H9 (cell line): ENCODE measurements around the gene SEC11A. TPM values are rescaled to one million over a fixed set of nuclear protein-coding genes. Genes with fewer than 3 reads are reported as not detected.

Experiments used
- DNase-seq: peaks from one replicate; pipeline ENCODE4 v3.0.0-alpha.2; 2017
- H2AFZ ChIP-seq: one replicate; pipeline ENCODE4 v1.6.1; 2013; ENCODE audit warnings: mild to moderate bottlenecking, low read length, control low read depth, moderate library complexity
- H2AK5ac ChIP-seq: 2 replicates; pipeline ENCODE4 v1.6.1; 2013; ENCODE audit warnings: low read length, control low read depth, mixed read lengths; ENCODE audit not compliant: insufficient read length
- H2BK120ac ChIP-seq: one replicate; pipeline ENCODE4 v1.6.1; 2013; ENCODE audit warnings: low read depth, mild to moderate bottlenecking, low read length, control low read depth, inconsistent platforms; ENCODE audit not compliant: poor library complexity, severe bottlenecking
- H2BK12ac ChIP-seq: 2 replicates; pipeline ENCODE4 v1.6.1; 2013; ENCODE audit warnings: low read length, control low read depth, mixed read lengths, low read depth; ENCODE audit not compliant: insufficient read length
- H2BK15ac ChIP-seq: 2 replicates; pipeline ENCODE4 v1.6.1; 2013; ENCODE audit warnings: low read depth, low read length, control low read depth
- H2BK20ac ChIP-seq: one replicate; pipeline ENCODE4 v1.6.1; 2013; ENCODE audit warnings: low read depth, mild to moderate bottlenecking, low read length, control low read depth, inconsistent platforms; ENCODE audit not compliant: poor library complexity, severe bottlenecking
- H2BK5ac ChIP-seq: 2 replicates; pipeline ENCODE4 v1.6.1; 2013; ENCODE audit warnings: low read length, control low read depth, mixed read lengths; ENCODE audit not compliant: insufficient read length
- H3K14ac ChIP-seq: 2 replicates; pipeline ENCODE4 v1.6.1; 2013; ENCODE audit warnings: low read length, control low read depth; ENCODE audit not compliant: insufficient read depth
- H3K18ac ChIP-seq: 2 replicates; pipeline ENCODE4 v1.6.1; 2013; ENCODE audit warnings: low read depth, mild to moderate bottlenecking, mixed read lengths, low read length, control low read depth; ENCODE audit not compliant: insufficient read length
- H3K23ac ChIP-seq: 2 replicates; pipeline ENCODE4 v1.6.1; 2013; ENCODE audit warnings: low read length, control low read depth, mixed read lengths, low read depth; ENCODE audit not compliant: insufficient read length
- H3K23me2 ChIP-seq: 2 replicates; pipeline ENCODE4 v1.6.1; 2013; ENCODE audit warnings: low read depth, mild to moderate bottlenecking, mixed read lengths, low read length, control low read depth; ENCODE audit not compliant: insufficient read length, poor library complexity, severe bottlenecking
- H3K27ac ChIP-seq: 2 replicates; pipeline ENCODE4 v1.5.1; 2013; ENCODE audit warnings: low read length, control low read depth, mixed read lengths, low read depth; ENCODE audit not compliant: insufficient read length
- H3K27me3 ChIP-seq: 2 replicates; pipeline ENCODE4 v1.6.1; 2013; ENCODE audit warnings: low read length, control low read depth, inconsistent platforms; ENCODE audit not compliant: insufficient read depth
- H3K4ac ChIP-seq: 2 replicates; pipeline ENCODE4 v1.6.1; 2013; ENCODE audit warnings: low read depth, mild to moderate bottlenecking, control low read depth, inconsistent platforms, low read length, moderate library complexity
- H3K4me1 ChIP-seq: 2 replicates; pipeline ENCODE4 v1.6.1; 2013; ENCODE audit warnings: low read length, control low read depth, inconsistent platforms; ENCODE audit not compliant: insufficient read depth
- H3K4me2 ChIP-seq: 2 replicates; pipeline ENCODE4 v1.6.1; 2013; ENCODE audit warnings: low read length, control low read depth, mixed read lengths; ENCODE audit not compliant: insufficient read length, insufficient read depth
- H3K56ac ChIP-seq: 2 replicates; pipeline ENCODE4 v1.6.1; 2013; ENCODE audit warnings: low read depth, mild to moderate bottlenecking, mixed read lengths, low read length, control low read depth; ENCODE audit not compliant: insufficient read length
- H3K79me1 ChIP-seq: 2 replicates; pipeline ENCODE4 v1.6.1; 2013; ENCODE audit warnings: low read depth, mild to moderate bottlenecking, moderate library complexity, low read length, control low read depth, inconsistent platforms; ENCODE audit not compliant: insufficient read depth, poor library complexity, severe bottlenecking
- H3K79me2 ChIP-seq: 2 replicates; pipeline ENCODE4 v1.6.1; 2013; ENCODE audit warnings: low read length, control low read depth, inconsistent platforms; ENCODE audit not compliant: insufficient read depth
- H3K9ac ChIP-seq: 2 replicates; pipeline ENCODE4 v1.6.1; 2013; ENCODE audit warnings: low read length, control low read depth, mixed read lengths; ENCODE audit not compliant: insufficient read length; ENCODE audit errors: extremely low read depth
- H3K9me3 ChIP-seq: one replicate; pipeline ENCODE4 v1.6.1; 2013; ENCODE audit warnings: low read depth, low read length, inconsistent platforms; ENCODE audit not compliant: control insufficient read depth
- H3T11ph ChIP-seq: one replicate; pipeline ENCODE4 v1.6.1; 2013; ENCODE audit warnings: mild to moderate bottlenecking, low read length, control low read depth, inconsistent platforms
- H4K20me1 ChIP-seq: one replicate; pipeline ENCODE4 v1.6.1; 2013; ENCODE audit not compliant: control insufficient read depth, insufficient read length, insufficient read depth
- H4K5ac ChIP-seq: 2 replicates; pipeline ENCODE4 v1.6.1; 2013; ENCODE audit warnings: low read depth, mild to moderate bottlenecking, mixed read lengths, low read length, control low read depth; ENCODE audit not compliant: insufficient read length
- H4K8ac ChIP-seq: replicated peaks from 2 replicates; pipeline ENCODE4 v1.6.1; 2013; ENCODE audit warnings: low read length, control low read depth, mixed read lengths, low read depth; ENCODE audit not compliant: insufficient read length
- H4K91ac ChIP-seq: 2 replicates; pipeline ENCODE4 v1.6.1; 2013; ENCODE audit warnings: low read depth, mild to moderate bottlenecking, moderate library complexity, mixed read lengths, low read length, control low read depth; ENCODE audit not compliant: insufficient read length
- H3K27ac Mint-ChIP-seq, 3 experiments: 2 replicates in 2 of 3; 3 replicates in 1 of 3; pipeline ENCODE4 v1.8.0; 2020 to 2021; ENCODE audit warnings: mixed read lengths in 3 of 3, mild to moderate bottlenecking in 1 of 3, moderate library complexity in 1 of 3
- H3K27me3 Mint-ChIP-seq: 2 replicates; pipeline ENCODE4 v1.8.0; 2021; ENCODE audit warnings: low read depth, mild to moderate bottlenecking, moderate library complexity, mixed read lengths
- H3K36me3 Mint-ChIP-seq, 3 experiments: 2 replicates in 2 of 3; 3 replicates in 1 of 3; pipeline ENCODE4 v1.8.0; 2020 to 2021; ENCODE audit warnings: low read depth in 3 of 3, mixed read lengths in 3 of 3; ENCODE audit not compliant: insufficient read depth in 1 of 3
- H3K4me1 Mint-ChIP-seq, 2 experiments: 2 replicates each; pipeline ENCODE4 v1.8.0; 2020; ENCODE audit warnings: mixed read lengths in 2 of 2
- H3K4me3 Mint-ChIP-seq, 2 experiments: 2 replicates in 1 of 2; 3 replicates in 1 of 2; pipeline ENCODE4 v1.8.0; 2020 to 2021; ENCODE audit warnings: mild to moderate bottlenecking in 2 of 2, mixed read lengths in 2 of 2, moderate library complexity in 1 of 2
- H3K9me3 Mint-ChIP-seq, 2 experiments: 2 replicates in 1 of 2; 3 replicates in 1 of 2; pipeline ENCODE4 v1.8.0; 2020; ENCODE audit warnings: mild to moderate bottlenecking in 2 of 2, mixed read lengths in 2 of 2, moderate library complexity in 1 of 2
- WGBS: extraction: QIAGEN DNeasy Blood & Tissue Kit; methylation state at CpG from one replicate; pipeline ENCODE4 v1.1.7; 2013; ENCODE audit warnings: missing lambda C conversion rate, low lambda C conversion rate, mixed read lengths; ENCODE audit not compliant: insufficient read length; ENCODE audit errors: extremely low coverage; 5-methylcytosine and 5-hydroxymethylcytosine counted together
- total RNA-seq: library from RNA; stranded (reverse); gene quantifications from 2 replicates; pipeline ENCODE4 v1.2.1, GENCODE V29; 2021
- TF ChIP-seq, protein P1 (sequence below): fragments of 200-600 bp; sonication (generic); conservative IDR thresholded peaks from 3 replicates; pipeline ENCODE4 v1.8.0; 2021; ENCODE audit warnings: antibody characterized with exemption, mild to moderate bottlenecking

Gene SEC11A
- total RNA-seq, 1 experiment from 2014 or later: 250 TPM

DNA sequence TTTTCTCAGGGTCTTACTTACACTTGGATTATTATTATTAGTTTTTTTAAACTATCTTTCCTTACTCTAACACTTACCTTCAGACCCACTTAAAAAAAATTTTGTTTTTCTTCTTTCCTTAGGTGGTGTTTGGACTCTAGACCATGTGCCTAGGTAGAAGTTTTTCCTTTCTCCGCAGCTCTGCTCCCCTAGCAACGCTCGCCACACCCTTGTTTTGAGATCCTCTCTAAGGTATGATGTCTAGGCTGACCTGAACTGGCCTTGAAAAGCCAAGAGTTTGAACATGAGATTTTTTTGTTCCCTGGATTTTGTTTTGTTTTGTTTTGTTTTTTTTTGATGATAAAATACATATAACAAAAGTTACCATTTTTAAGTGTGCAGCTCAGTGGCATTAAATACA, 48.6 kb upstream of the SEC11A start:
- no peak for DNase-seq
- Histone ChIP-seq H3K27me3 (no peaks in the 10 kb centered on the region), H4K20me1 (no peaks in the 10 kb centered on the region), H2BK20ac (no peak overlapping the region), H3K4ac (no peak overlapping the region), H3K9ac (no peak overlapping the region), H3K27ac (no peak overlapping the region), H3K9me3 (no peaks in the 10 kb centered on the region), H4K5ac (no peak overlapping the region), H3T11ph (no peak overlapping the region), H2BK5ac (no peak overlapping the region), H2BK15ac (no peak overlapping the region), H3K79me1 (peaks cover 9% of the 10 kb centered on the region), H3K14ac (no peak overlapping the region), H3K79me2 (peaks cover 14% of the 10 kb centered on the region), H2BK12ac (no peak overlapping the region), H3K4me1 (no peaks in the 10 kb centered on the region), H4K91ac (no peak overlapping the region), H2AK5ac (no peak overlapping the region), H3K56ac (no peak overlapping the region), H2AFZ (no peak overlapping the region), H4K8ac (no peak overlapping the region), H3K4me2 (no peak overlapping the region), H3K18ac (no peak overlapping the region), H3K23ac (no peak overlapping the region), H2BK120ac (no peak overlapping the region), H3K23me2 (no peaks in the 10 kb centered on the region)
- Mint-ChIP-seq H3K4me3 (no peak overlapping the region), H3K9me3 (no peaks in the 10 kb centered on the region), H3K4me1 (no peaks in the 10 kb centered on the region), H3K27me3 (no peaks in the 10 kb centered on the region), H3K27ac (no peak overlapping the region; a peak in 1 of 7 replicates), H3K36me3 (peaks cover 5 to 43% (median 23%) of the 10 kb centered on the region in 3 experiments; a peak in 6 of 7 replicates)
- TF ChIP-seq, protein P1, sequence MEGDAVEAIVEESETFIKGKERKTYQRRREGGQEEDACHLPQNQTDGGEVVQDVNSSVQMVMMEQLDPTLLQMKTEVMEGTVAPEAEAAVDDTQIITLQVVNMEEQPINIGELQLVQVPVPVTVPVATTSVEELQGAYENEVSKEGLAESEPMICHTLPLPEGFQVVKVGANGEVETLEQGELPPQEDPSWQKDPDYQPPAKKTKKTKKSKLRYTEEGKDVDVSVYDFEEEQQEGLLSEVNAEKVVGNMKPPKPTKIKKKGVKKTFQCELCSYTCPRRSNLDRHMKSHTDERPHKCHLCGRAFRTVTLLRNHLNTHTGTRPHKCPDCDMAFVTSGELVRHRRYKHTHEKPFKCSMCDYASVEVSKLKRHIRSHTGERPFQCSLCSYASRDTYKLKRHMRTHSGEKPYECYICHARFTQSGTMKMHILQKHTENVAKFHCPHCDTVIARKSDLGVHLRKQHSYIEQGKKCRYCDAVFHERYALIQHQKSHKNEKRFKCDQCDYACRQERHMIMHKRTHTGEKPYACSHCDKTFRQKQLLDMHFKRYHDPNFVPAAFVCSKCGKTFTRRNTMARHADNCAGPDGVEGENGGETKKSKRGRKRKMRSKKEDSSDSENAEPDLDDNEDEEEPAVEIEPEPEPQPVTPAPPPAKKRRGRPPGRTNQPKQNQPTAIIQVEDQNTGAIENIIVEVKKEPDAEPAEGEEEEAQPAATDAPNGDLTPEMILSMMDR: no peak
- no CpG with 5 or more reads among the region's 3 CpGs for WGBS
